H7 (cell line): ENCODE data around the gene OR2G6. TPM values are rescaled to one million over a fixed set of nuclear protein-coding genes. Genes with fewer than 3 reads are reported as not detected.
"Not testable (repeated sequence)": the region's sequence is repeated elsewhere in the genome, so short reads cannot be mapped to it uniquely, and the experiment has no call there.

ENCODE experiments used
- DNase-seq: peaks from one replicate; pipeline ENCODE4 v3.0.0; 2012
- H3K27me3 ChIP-seq: 2 replicates; pipeline ENCODE4 v1.6.0; 2011; ENCODE audit warnings: mild to moderate bottlenecking, low read length; ENCODE audit not compliant: control insufficient read depth, insufficient read depth
- H3K36me3 ChIP-seq: replicated peaks from 2 replicates; pipeline ENCODE4 v1.5.1; 2011; ENCODE audit warnings: low read length; ENCODE audit not compliant: control insufficient read depth, insufficient read depth
- H3K4me3 ChIP-seq: 2 replicates; pipeline ENCODE4 v1.5.1; 2011; ENCODE audit warnings: low read depth, mild to moderate bottlenecking, control low read depth, low read length, moderate library complexity; ENCODE audit not compliant: insufficient read depth
- total RNA-seq: library from RNA; depleted of rRNA; stranded (reverse); fragments of >200 nt; shearing (Covaris generic); gene quantifications from 2 replicates; pipeline ENCODE4 v1.2.3, GENCODE V29; 2014; rRNA removed

Gene OR2G6
- not detected in 2 replicates for total RNA-seq

DNA sequence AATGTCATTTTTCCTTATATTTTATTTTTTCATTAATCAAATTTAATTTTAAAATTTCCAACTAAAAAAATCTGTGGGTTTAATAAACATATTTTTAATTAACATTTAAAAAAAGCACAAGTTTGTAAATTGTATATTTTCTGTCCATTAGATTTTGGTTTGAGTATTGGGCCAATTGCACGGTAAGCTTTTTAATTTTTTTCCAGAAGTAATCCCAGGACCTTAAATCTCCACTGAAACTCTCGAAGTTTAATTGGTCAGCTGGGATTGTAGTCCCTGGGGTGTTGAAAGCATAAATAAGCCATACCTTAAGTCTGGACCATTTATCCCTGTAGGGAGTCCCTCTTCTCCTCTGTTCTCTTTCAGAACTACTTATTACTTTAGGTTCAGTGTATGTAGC is at the start of gene OR2G6:
Gene OR2G6 (plus strand): TSS at position 301 of the 400 bp plus-strand sequence. CDS start 13,574 bp downstream, outside the sequence.
- H3K36me3 ChIP-seq, H3K4me3 ChIP-seq, DNase-seq, H3K27me3 ChIP-seq: not testable (repeated sequence)

DNA sequence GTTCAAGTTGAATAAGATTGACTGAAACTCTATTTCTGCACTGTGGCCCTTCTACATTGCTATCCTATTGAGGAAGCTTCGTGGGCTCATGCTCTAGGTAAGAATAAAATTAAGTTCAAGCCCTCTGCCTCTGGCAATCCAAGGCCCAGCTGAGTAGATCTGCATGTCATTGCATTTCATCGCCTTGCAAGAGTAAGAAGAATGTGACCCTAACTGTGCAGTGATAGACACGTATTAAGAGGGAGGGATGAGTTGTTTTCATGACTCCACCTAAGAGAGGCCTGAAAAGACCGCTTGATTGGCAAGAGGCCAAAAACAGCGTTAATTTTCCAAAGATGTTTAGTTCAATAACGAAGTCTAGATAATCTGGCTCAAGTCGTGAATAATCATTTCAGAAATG is 48.8 kb upstream of the OR2G6 start:
- not testable (repeated sequence) for H3K4me3 ChIP-seq, H3K36me3 ChIP-seq, H3K27me3 ChIP-seq, DNase-seq

DNA sequence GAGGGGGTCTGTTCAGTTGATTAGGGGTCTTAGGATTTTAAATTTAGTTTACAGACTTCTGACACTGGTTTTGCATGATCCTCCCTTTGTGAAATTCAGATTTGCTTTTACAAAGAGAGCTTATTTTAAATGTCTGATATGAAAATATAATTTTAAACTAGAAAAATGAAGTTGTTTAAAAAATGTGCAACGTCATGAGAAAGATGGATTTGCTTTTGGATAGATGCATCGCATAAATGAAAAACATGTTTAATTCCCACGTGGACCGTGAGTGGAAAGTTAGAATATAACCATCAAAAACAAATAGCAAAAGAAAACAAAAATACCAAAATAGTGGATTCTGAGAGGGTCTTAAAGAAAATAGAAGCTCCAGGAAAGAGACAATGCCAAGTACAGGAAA is 36.7 kb upstream of the OR2G6 start:
- no peaks in the 10 kb centered on the region for H3K27me3 ChIP-seq
- no peak for DNase-seq

GRCh38 chr1:248472111-248472510 is 35.8 kb upstream of the OR2G6 start:
- not testable (repeated sequence) for DNase-seq, H3K27me3 ChIP-seq, H3K4me3 ChIP-seq, H3K36me3 ChIP-seq

More for the DNA sequence above, 36.7 kb upstream of the OR2G6 start:
- Histone ChIP-seq H3K4me3 (no peak overlapping the region), H3K36me3 (no peaks in the 10 kb centered on the region)

DNA sequence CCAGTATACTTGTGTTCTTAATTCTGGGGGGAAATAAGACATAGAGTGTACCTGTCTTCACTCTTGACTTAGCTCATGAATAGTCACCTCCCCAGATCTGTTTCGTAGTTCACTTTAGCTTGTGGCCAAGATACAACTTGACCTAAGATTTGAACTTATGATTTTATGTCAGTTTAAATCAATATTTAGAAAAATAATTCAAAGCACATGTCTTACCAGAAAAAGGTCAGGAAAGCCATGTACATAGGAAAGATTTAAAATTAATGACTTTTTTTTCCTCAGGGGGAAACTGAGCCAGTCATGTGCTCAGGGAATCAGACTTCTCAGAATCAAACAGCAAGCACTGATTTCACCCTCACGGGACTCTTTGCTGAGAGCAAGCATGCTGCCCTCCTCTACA is 34.8 kb upstream of the OR2G6 start, which contains the start of gene OR2T3:
Gene OR2T3 (plus strand): TSS at position 301 of the 400 bp plus-strand sequence. CDS start 0 bp downstream, at position 301.
- not testable (repeated sequence) for DNase-seq, H3K4me3 ChIP-seq, H3K27me3 ChIP-seq, H3K36me3 ChIP-seq

DNA sequence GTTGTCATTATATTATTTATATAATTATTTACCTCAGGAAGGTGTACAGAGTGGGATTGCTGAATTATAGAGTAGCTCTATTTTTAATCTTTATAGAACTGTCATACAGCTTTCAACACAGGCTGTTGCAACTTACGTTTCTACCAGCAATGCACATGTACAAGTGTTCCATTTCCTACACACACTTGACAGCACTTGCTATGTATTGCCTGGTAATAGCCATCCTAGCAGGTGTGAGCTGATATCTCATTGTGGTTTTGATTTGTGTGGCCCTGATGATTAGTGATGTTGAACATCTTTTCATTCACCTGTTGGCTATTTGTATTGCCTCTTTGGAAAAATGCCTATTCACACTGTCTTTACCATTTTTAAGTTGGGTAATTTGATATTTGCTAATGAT is 32.2 kb upstream of the OR2G6 start:
- not testable (repeated sequence) for H3K27me3 ChIP-seq, H3K4me3 ChIP-seq, DNase-seq, H3K36me3 ChIP-seq

DNA sequence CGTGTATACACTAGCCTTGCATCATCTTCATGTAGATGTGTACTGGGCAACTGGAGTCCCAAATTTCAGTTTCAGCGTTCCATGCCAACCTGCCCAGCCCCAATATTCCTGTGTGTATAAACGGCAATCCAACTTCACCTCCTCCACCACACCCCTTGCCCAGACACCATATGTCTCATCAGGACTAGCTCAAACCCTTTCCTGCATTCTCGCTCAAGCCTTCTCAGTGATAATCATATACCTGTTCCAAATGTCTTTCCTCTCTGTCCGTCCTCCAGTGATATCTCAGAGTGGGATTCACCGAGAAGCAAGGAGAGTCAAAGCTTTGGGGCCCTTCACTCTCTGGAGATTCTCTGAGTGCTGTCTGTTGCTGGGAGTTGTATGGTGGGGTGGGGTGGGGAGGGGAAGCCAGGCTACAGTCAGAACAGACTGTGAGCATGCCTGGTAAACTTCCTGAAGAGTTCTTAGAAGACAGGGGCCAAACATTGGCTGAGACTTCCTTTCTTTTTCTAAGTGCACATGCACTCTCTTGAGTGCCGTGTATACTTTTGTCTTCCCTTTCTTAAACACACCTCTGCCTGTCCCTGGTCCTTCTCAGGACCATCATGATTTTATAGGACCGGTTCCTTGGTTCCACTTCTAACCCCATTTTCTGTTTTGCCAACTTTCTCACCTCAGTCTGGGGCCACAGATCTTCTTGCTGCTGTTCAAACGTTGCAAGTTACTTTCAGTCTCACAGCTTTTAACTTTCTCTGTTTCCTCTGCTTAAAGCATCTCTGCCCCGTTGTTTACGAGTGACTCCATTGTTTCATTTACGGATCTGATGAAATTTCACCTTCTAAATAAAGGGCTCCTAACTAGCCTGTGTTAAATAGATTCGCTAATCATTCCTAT is 25.9 kb upstream of the OR2G6 start:
- H3K27me3 ChIP-seq, DNase-seq, H3K4me3 ChIP-seq, H3K36me3 ChIP-seq: not testable (repeated sequence)

DNA sequence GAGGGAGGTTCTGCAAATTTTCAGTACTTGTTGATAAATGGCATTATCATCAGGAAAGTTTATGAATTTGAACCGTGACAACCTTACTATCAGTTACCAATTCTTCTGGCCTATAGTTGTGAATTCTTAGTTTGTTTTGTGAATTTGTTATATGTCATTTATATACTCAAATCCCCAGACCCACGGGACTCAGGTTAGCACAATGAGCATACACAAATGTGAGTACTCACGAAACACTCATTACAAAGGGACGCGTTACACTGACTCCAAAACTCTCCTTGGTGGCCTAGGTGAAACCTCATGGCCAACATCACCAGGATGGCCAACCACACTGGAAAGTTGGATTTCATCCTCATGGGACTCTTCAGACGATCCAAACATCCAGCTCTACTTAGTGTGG is 19.6 kb upstream of the OR2G6 start, which contains the start of gene OR2T5:
Gene OR2T5 (plus strand): TSS at position 301 of the 400 bp plus-strand sequence. CDS start 0 bp downstream, at position 301.
- not testable (repeated sequence) for H3K27me3 ChIP-seq, DNase-seq, H3K4me3 ChIP-seq, H3K36me3 ChIP-seq

- not testable (repeated sequence) for DNase-seq, H3K4me3 ChIP-seq, H3K27me3 ChIP-seq, H3K36me3 ChIP-seq
Observed at GRCh38 chr1:248496661-248497060, 11.2 kb upstream of the OR2G6 start.

DNA sequence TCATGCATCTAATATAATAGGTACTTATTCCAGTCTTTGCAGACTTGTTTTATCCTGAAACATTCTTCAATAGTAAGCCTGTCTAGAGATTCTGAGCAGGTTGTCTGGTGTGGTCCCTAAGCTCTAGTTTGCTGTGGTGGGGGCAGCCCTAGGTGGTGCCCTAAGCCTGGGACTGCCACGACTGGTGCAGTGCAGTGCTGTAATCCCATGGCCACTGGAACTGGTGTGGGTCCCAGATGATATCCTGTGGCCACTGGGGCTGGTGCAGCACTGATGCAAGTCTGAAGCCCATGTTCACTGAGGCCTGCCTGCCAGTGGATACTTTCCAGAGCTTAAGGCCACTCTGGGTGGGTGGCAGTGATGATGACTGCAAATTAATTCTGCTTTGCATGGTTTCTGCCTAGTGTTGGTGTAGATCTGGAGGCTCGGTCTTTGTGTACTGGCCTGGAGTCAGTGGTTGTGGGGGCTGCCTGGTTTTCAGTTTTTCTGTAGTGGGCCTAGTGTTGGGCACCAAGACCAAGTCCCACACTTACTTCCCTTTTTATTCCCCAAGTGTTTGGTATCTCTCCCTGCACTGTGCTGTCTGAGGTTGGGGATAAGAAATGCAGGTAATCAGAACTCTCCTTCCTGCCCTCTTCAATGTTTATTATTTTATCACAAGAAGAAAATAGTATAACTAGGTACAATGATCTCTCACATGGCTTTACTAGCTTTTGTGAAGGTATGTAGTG is 7.4 kb upstream of the OR2G6 start:
- H3K36me3 ChIP-seq, DNase-seq, H3K27me3 ChIP-seq, H3K4me3 ChIP-seq: not testable (repeated sequence)

DNA sequence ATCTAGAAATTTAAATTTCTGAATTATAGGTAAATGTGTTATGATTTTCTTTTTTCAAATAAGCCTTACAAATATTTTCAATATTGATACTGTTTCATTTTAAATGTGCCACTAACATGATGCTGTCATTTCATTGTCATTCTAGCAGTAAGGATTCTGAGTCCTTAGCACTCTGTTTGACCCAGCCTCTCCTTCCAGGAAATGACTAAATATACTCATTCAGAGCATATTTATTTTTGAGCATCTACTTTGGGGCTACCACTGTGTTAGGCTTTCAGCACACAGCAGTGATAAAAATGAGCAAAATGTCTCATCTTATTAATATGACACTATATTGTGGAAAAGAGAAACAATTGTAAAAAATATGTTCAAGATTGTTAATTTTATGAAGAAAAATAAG is 2.3 kb downstream of the OR2G6 start:
- not testable (repeated sequence) for DNase-seq, H3K4me3 ChIP-seq, H3K27me3 ChIP-seq

GRCh38 chr1:248521856-248522255 is 14.0 kb downstream of the OR2G6 start:
- H3K27me3 ChIP-seq = no peaks in the 10 kb centered on the region
- no peaks in the 10 kb centered on the region for H3K36me3 ChIP-seq
- DNase-seq = no peak
- no peak overlapping the region for H3K4me3 ChIP-seq

More for the DNA sequence above, 2.3 kb downstream of the OR2G6 start:
- not testable (repeated sequence) for H3K36me3 ChIP-seq

DNA sequence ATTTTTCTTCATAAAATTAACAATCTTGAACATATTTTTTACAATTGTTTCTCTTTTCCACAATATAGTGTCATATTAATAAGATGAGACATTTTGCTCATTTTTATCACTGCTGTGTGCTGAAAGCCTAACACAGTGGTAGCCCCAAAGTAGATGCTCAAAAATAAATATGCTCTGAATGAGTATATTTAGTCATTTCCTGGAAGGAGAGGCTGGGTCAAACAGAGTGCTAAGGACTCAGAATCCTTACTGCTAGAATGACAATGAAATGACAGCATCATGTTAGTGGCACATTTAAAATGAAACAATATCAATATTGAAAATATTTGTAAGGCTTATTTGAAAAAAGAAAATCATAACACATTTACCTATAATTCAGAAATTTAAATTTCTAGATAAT is 29.6 kb downstream of the OR2G6 start:
- H3K27me3 ChIP-seq, DNase-seq, H3K36me3 ChIP-seq, H3K4me3 ChIP-seq: not testable (repeated sequence)

DNA sequence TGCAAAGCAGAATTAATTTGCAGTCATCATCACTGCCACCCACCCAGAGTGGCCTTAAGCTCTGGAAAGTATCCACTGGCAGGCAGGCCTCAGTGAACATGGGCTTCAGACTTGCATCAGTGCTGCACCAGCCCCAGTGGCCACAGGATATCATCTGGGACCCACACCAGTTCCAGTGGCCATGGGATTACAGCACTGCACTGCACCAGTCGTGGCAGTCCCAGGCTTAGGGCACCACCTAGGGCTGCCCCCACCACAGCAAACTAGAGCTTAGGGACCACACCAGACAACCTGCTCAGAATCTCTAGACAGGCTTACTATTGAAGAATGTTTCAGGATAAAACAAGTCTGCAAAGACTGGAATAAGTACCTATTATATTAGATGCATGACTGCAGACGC is 39.5 kb downstream of the OR2G6 start:
- H3K27me3 ChIP-seq, H3K4me3 ChIP-seq, DNase-seq, H3K36me3 ChIP-seq: not testable (repeated sequence)

DNA sequence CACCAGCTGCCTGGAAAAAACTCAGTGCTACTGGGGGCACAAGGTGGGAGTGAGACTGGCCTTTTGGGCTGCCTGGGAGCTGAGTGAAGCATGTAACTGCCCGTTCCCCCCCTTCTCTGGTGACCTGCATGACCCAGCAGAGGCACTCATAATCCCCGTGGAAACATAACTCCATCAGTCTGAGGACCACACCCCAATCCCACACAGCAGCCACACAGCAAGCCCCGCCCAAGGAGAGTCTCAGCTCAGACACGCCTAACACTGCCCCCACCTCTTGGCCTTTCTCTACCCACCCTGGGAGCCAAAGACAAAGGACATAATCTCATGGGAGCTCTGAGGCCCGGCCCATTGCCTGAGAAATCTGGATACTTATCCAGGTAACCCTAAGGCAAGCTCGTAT is 43.2 kb downstream of the OR2G6 start:
- H3K27me3 ChIP-seq, DNase-seq, H3K4me3 ChIP-seq, H3K36me3 ChIP-seq: not testable (repeated sequence)
